ENCODE results near the gene ANOS1. TPM values are rescaled to one million over a fixed set of nuclear protein-coding genes. Genes with fewer than 3 reads are reported as not detected.

ANOS1 gene
- total and polyA plus RNA-seq, 2 donors (not counting 1 experiment from before 2014, with no cell fraction given): under 0.01 to 0.07 TPM

GRCh38 chrX:8737883-8738282 is 5.9 kb upstream of the ANOS1 start:
- H3K9me3 ChIP-seq (ENCODE audit: control insufficient read depth, insufficient read depth, low read depth, low read length): no peaks in the 10 kb centered on the region
- H3K27me3 ChIP-seq (ENCODE audit: control insufficient read depth, insufficient read depth, low read length): no peaks in the 10 kb centered on the region
- H2AFZ ChIP-seq (ENCODE audit: low read length): no peak overlapping the region
- no peak overlapping the region for H3K4me2 ChIP-seq (ENCODE audit: extremely low read depth, insufficient read depth, low read length)
- TF ChIP-seq CTCF (conservative IDR thresholded peaks at IDR 0.05 in 1 of 2, IDR thresholded peaks at IDR 0.05 in 1 of 2; ENCODE audit: low read depth in 1 of 2, low read length in 2 of 2) (no peak), EZH2 (IDR thresholded peaks at IDR 0.05; ENCODE audit: low read length, missing control alignments) (no peak)
- H3K4me1 ChIP-seq (ENCODE audit: control insufficient read depth, extremely low read depth, insufficient read depth, low read length): no peaks in the 10 kb centered on the region
- no peak overlapping the region for H3K27ac ChIP-seq (ENCODE audit: insufficient read depth, low read length)
- no peak overlapping the region for H3K9ac ChIP-seq (ENCODE audit: insufficient read depth, low read length)
- no peaks in the 10 kb centered on the region for H3K79me2 ChIP-seq (ENCODE audit: control insufficient read depth, insufficient read depth, low read length)
- H3K36me3 ChIP-seq (ENCODE audit: control insufficient read depth, insufficient read depth, low read length): no peaks in the 10 kb centered on the region
- H4K20me1 ChIP-seq (ENCODE audit: control insufficient read depth, extremely low read depth, insufficient read depth, low read length): no peaks in the 10 kb centered on the region
- no peak overlapping the region for H3K4me3 ChIP-seq (replicated peaks in 1 of 4; ENCODE audit: control extremely low read depth in 1 of 4, insufficient read depth in 1 of 4, low read depth in 3 of 4, low read length in 4 of 4)
- no peak for DNase-seq (ENCODE audit: low read depth in 2 of 2)

- Histone ChIP-seq H3K79me2 (ENCODE audit: control insufficient read depth, insufficient read depth, low read length) (no peaks in the 10 kb centered on the region), H3K36me3 (ENCODE audit: control insufficient read depth, insufficient read depth, low read length) (no peaks in the 10 kb centered on the region), H4K20me1 (ENCODE audit: control insufficient read depth, extremely low read depth, insufficient read depth, low read length) (no peaks in the 10 kb centered on the region), H3K27ac (ENCODE audit: insufficient read depth, low read length) (no peak overlapping the region), H3K9ac (ENCODE audit: insufficient read depth, low read length) (no peak overlapping the region), H3K4me2 (ENCODE audit: extremely low read depth, insufficient read depth, low read length) (no peak overlapping the region), H3K9me3 (ENCODE audit: control insufficient read depth, insufficient read depth, low read depth, low read length) (no peaks in the 10 kb centered on the region), H3K4me1 (ENCODE audit: control insufficient read depth, extremely low read depth, insufficient read depth, low read length) (no peaks in the 10 kb centered on the region), H3K27me3 (ENCODE audit: control insufficient read depth, insufficient read depth, low read length) (peaks cover 4% of the 10 kb centered on the region), H2AFZ (ENCODE audit: low read length) (no peak overlapping the region), H3K4me3 (replicated peaks in 1 of 4; ENCODE audit: control extremely low read depth in 1 of 4, insufficient read depth in 1 of 4, low read depth in 3 of 4, low read length in 4 of 4) (peak overlapping the region in 2 of 4 experiments; percentile 7 to 31)
- no peak for TF ChIP-seq CTCF (conservative IDR thresholded peaks at IDR 0.05 in 1 of 2, IDR thresholded peaks at IDR 0.05 in 1 of 2; ENCODE audit: low read depth in 1 of 2, low read length in 2 of 2)
- peak; percentile 22 for TF ChIP-seq EZH2 (IDR thresholded peaks at IDR 0.05; ENCODE audit: low read length, missing control alignments)
- no peak for DNase-seq (ENCODE audit: low read depth in 2 of 2)
Measured at GRCh38 chrX:8730812-8731558, 952 bp downstream of the ANOS1 start.

- H3K36me3 ChIP-seq (ENCODE audit: control insufficient read depth, insufficient read depth, low read length): no peaks in the 10 kb centered on the region
- no peaks in the 10 kb centered on the region for H3K9me3 ChIP-seq (ENCODE audit: control insufficient read depth, insufficient read depth, low read depth, low read length)
- no peaks in the 10 kb centered on the region for H4K20me1 ChIP-seq (ENCODE audit: control insufficient read depth, extremely low read depth, insufficient read depth, low read length)
- no peak overlapping the region for H3K27ac ChIP-seq (ENCODE audit: insufficient read depth, low read length)
- no peaks in the 10 kb centered on the region for H3K4me1 ChIP-seq (ENCODE audit: control insufficient read depth, extremely low read depth, insufficient read depth, low read length)
- H3K4me2 ChIP-seq (ENCODE audit: extremely low read depth, insufficient read depth, low read length): no peak overlapping the region
- H3K27me3 ChIP-seq (ENCODE audit: control insufficient read depth, insufficient read depth, low read length): peaks cover 4% of the 10 kb centered on the region
- H3K9ac ChIP-seq (ENCODE audit: insufficient read depth, low read length): no peak overlapping the region
- DNase-seq (ENCODE audit: low read depth in 2 of 2): no peak
- no peak overlapping the region for H3K4me3 ChIP-seq (replicated peaks in 1 of 4; ENCODE audit: control extremely low read depth in 1 of 4, insufficient read depth in 1 of 4, low read depth in 3 of 4, low read length in 4 of 4)
- no peak overlapping the region for H2AFZ ChIP-seq (ENCODE audit: low read length)
- H3K79me2 ChIP-seq (ENCODE audit: control insufficient read depth, insufficient read depth, low read length): no peaks in the 10 kb centered on the region
- TF ChIP-seq CTCF (conservative IDR thresholded peaks at IDR 0.05 in 1 of 2, IDR thresholded peaks at IDR 0.05 in 1 of 2; ENCODE audit: low read depth in 1 of 2, low read length in 2 of 2) (no peak), EZH2 (IDR thresholded peaks at IDR 0.05; ENCODE audit: low read length, missing control alignments) (no peak)
Measured at GRCh38 chrX:8729811-8730210, 2.1 kb downstream of the ANOS1 start.

All from fibroblast of lung (primary cell).